PFSK-1 (cell line): ENCODE data around the gene ADAMTS17.

Experiments used
- FOXP2 ChIP-seq: optimal IDR thresholded peaks from 2 replicates; pipeline ENCODE3; 2011; ENCODE audit warnings: borderline replicate concordance, control low read depth, inconsistent platforms; ENCODE audit not compliant: insufficient read depth; ENCODE audit errors: extremely low read length, extremely low read depth
- POLR2AphosphoS5 ChIP-seq: IDR thresholded peaks from 2 replicates; pipeline ENCODE4 v1.6.1; 2012; ENCODE audit warnings: low read depth, mild to moderate bottlenecking, control low read depth, low read length, moderate library complexity
- SIN3A ChIP-seq: IDR thresholded peaks from 2 replicates; pipeline ENCODE4 v1.6.1; 2012; ENCODE audit warnings: mild to moderate bottlenecking, low read length, moderate library complexity, borderline replicate concordance; ENCODE audit not compliant: insufficient read depth
- TAF1 ChIP-seq: IDR thresholded peaks from 2 replicates; pipeline ENCODE4 v1.6.1; 2012; ENCODE audit warnings: low read length, control low read depth, borderline replicate concordance; ENCODE audit not compliant: insufficient read depth
- TF ChIP-seq, protein P1 (sequence below), 2 experiments: IDR thresholded peaks; 2 replicates each; pipeline versions ENCODE4 v1.6.1 to v1.8.0; 2011 to 2012; ENCODE audit warnings: low read depth in 2 of 2, low read length in 2 of 2, control low read depth in 1 of 2, inconsistent platforms in 1 of 2, mild to moderate bottlenecking in 1 of 2, moderate library complexity in 1 of 2; ENCODE audit not compliant: insufficient read depth in 1 of 2

The ADAMTS17 gene

DNA sequence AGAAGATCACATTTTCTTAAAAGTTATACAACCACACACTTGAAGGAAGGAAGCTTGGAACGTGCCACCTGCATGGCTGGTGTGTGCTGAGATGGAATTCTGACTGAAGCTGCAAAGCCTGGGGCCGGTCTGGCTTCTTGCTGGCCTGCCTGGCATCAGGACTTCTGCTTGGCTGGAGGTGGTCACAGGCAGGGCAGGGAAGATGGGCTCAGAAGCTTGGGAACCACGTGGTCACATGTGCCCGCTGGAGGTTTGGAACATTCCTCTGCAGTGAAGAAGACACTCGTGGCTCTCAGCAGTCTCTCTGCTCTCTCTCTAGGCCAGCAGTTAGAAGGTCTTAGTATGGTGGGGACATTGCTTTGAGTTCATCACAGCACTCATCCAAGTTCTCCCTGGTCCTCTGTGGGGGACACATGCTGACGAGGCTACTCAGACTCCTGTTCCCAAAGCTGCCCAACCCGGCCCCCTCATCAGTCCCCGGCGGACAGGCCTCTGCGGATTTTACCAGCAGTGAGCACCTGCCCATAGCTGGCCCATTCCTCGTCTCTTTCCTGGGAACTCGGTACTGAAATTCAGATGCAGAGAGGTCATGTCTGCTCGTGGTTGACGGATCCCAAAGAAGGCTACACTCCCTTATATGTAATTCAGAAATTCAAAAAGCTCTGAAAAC is 229.0 kb downstream of the ADAMTS17 start:
- TF ChIP-seq SIN3A (no peak), TAF1 (no peak), FOXP2 (no peak), POLR2AphosphoS5 (no peak)
- TF ChIP-seq, protein P1, sequence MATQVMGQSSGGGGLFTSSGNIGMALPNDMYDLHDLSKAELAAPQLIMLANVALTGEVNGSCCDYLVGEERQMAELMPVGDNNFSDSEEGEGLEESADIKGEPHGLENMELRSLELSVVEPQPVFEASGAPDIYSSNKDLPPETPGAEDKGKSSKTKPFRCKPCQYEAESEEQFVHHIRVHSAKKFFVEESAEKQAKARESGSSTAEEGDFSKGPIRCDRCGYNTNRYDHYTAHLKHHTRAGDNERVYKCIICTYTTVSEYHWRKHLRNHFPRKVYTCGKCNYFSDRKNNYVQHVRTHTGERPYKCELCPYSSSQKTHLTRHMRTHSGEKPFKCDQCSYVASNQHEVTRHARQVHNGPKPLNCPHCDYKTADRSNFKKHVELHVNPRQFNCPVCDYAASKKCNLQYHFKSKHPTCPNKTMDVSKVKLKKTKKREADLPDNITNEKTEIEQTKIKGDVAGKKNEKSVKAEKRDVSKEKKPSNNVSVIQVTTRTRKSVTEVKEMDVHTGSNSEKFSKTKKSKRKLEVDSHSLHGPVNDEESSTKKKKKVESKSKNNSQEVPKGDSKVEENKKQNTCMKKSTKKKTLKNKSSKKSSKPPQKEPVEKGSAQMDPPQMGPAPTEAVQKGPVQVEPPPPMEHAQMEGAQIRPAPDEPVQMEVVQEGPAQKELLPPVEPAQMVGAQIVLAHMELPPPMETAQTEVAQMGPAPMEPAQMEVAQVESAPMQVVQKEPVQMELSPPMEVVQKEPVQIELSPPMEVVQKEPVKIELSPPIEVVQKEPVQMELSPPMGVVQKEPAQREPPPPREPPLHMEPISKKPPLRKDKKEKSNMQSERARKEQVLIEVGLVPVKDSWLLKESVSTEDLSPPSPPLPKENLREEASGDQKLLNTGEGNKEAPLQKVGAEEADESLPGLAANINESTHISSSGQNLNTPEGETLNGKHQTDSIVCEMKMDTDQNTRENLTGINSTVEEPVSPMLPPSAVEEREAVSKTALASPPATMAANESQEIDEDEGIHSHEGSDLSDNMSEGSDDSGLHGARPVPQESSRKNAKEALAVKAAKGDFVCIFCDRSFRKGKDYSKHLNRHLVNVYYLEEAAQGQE (IDR thresholded peaks at IDR 0.05; ENCODE audit: insufficient read depth in 1 of 2, low read depth in 2 of 2, low read length in 2 of 2), result no peak

DNA sequence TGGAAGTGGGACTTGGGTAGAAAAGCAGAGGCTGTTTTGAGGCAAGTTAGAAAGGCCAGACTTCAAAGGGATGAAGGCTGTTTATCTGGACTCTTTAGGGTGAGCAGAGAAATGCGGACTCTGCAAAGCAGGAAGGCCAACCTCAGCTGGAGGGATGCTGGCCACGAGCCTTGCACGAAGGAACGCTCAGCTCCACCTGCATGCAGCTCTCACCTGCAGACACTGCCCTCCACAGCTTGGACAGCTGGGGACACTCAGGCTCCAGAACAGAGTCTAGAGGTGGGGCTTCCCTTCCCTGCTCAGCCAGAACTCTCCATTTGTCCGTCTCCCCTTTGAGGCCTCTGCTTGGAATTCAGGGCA is 229.7 kb downstream of the ADAMTS17 start:
- TF ChIP-seq, protein P1 (IDR thresholded peaks at IDR 0.05; ENCODE audit: insufficient read depth in 1 of 2, low read depth in 2 of 2, low read length in 2 of 2), result no peak
- TF ChIP-seq TAF1 (no peak), SIN3A (no peak), FOXP2 (no peak), POLR2AphosphoS5 (no peak)

DNA sequence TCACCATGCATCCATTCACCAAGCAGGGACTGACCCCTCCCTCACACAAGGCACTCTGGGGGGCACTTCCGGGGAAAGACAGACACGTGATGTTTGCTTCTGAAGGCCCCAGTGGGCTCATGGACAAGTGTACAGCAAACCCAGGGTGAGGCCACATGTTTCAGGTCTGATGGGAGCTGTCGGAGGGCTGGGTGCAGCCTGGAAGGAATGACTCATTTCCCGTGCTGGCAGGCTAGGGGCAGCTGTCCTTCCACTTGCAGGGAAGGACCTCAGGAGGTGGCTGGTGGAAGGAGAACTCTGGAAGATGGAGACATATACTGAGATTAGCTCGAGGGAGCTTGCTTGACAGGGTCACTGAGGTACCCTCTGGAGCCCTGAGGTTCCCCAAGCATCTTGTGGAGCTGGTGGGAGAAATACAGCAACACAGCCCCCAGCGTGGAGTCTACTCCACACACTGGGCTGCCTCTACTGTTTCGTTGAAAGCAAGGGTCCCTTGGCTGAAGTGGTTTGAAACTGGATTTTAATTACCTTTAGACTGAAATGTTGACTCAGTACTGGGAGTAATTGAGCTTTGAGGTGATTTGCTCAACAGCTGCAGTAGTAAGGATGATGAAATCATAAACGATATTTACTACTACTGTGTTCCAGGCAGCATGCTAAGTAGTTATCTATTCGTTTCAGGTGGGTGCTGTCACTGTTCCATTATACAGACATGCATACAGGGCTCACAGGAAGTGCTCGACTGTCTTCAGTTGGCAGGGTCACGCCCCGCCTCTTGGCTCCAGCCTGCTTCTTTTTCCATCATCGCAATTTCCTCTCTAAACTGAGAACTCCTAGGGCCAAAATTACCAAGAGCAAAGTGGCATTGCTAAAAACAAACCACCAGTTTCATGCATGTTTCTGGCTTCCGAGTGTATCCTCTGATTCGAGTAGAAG is 230.4 kb downstream of the ADAMTS17 start:
- TF ChIP-seq SIN3A, result no peak
- no peak for TF ChIP-seq POLR2AphosphoS5
- TF ChIP-seq, protein P1 (IDR thresholded peaks at IDR 0.05; ENCODE audit: insufficient read depth in 1 of 2, low read depth in 2 of 2, low read length in 2 of 2), result no peak
- TF ChIP-seq TAF1, result no peak
- no peak for TF ChIP-seq FOXP2

DNA sequence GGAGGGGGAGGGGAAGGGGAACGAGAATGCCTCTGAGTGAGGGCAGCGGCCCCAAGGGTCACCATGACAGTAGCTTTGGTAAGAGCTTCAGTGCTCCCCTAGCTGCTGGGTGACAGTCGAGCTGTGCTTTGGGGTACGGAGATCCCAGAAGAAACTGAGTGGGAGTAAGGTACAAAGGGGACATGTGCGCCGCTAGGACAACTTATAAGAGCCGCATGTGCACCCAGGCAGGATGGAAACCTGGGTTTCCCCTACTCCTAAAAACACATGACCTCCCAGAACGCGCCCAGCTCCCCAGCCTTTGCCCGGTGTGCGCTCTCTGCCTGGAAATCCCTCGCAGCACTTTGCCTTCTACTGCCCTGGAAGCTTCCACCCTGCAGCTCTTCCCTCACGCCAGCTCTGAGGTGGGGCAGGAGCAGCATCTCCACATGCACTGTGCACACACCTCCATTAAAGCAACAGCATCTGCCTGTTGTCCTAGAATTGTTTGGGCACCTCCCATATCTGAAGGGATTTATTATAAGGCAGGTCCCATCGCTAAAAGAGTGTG is 232.2 kb downstream of the ADAMTS17 start:
- TF ChIP-seq POLR2AphosphoS5 (no peak), FOXP2 (no peak), SIN3A (no peak), TAF1 (no peak)
- TF ChIP-seq, protein P1 (IDR thresholded peaks at IDR 0.05; ENCODE audit: insufficient read depth in 1 of 2, low read depth in 2 of 2, low read length in 2 of 2), result no peak
